Neural crest cell (in vitro differentiated cells): ENCODE data around the gene MAPK10. TPM values are rescaled to one million over a fixed set of nuclear protein-coding genes. Genes with fewer than 3 reads are reported as not detected.

ENCODE experiments used
- DNase-seq: peaks from one replicate; pipeline ENCODE4 v3.0.0; 2021; ENCODE audit warnings: low read depth, mixed read lengths, low spot score
- H3K27ac Mint-ChIP-seq: one replicate; pipeline ENCODE4 v1.8.0; 2021; ENCODE audit warnings: mild to moderate bottlenecking, mixed read lengths; ENCODE audit not compliant: unreplicated experiment
- H3K27me3 Mint-ChIP-seq: 2 replicates; pipeline ENCODE4 v1.8.0; 2021; ENCODE audit warnings: low read depth, mild to moderate bottlenecking, mixed read lengths
- H3K36me3 Mint-ChIP-seq: 2 replicates; pipeline ENCODE4 v1.8.0; 2021; ENCODE audit warnings: low read depth, mild to moderate bottlenecking, mixed read lengths
- H3K4me1 Mint-ChIP-seq: 2 replicates; pipeline ENCODE4 v1.8.0; 2021; ENCODE audit warnings: mixed read lengths
- H3K4me3 Mint-ChIP-seq: one replicate; pipeline ENCODE4 v1.8.0; 2021; ENCODE audit warnings: mild to moderate bottlenecking, mixed read lengths
- H3K9me3 Mint-ChIP-seq: 2 replicates; pipeline ENCODE4 v1.8.0; 2021; ENCODE audit warnings: mixed read lengths
- total RNA-seq: library from RNA; stranded (reverse); gene quantifications from 2 replicates; pipeline ENCODE4 v1.2.1, GENCODE V29; 2021
- TF ChIP-seq, protein P1 (sequence below): fragments of 200-600 bp; sonication (generic); conservative IDR thresholded peaks from 2 replicates; pipeline ENCODE4 v1.5.0; 2021; ENCODE audit warnings: antibody characterized with exemption, mild to moderate bottlenecking

MAPK10 gene
- total RNA-seq, 1 donor from 2014 or later: 62.2 TPM

DNA sequence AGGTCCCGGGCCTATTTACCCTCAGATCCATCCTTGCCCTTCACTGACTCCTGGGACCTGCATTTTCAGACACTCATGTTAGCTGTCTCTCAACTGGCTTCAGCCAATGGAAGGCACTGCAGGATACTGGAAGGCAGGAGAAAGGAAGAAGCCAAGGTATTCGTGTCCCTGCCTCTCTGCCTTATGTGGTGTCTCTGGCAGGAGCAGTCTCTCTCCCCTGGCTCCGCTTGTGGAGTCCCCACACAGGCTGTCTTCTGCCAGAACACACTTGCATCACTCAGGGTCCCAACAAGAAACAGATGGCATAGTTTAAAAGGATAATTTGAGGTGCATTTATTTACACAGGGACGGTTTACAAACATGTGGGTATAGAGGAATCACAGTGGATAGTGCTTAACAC, 21.6 kb upstream of the MAPK10 start:
- DNase-seq: no peak
- H3K27me3 Mint-ChIP-seq: no peaks in the 10 kb centered on the region
- TF ChIP-seq, protein P1, sequence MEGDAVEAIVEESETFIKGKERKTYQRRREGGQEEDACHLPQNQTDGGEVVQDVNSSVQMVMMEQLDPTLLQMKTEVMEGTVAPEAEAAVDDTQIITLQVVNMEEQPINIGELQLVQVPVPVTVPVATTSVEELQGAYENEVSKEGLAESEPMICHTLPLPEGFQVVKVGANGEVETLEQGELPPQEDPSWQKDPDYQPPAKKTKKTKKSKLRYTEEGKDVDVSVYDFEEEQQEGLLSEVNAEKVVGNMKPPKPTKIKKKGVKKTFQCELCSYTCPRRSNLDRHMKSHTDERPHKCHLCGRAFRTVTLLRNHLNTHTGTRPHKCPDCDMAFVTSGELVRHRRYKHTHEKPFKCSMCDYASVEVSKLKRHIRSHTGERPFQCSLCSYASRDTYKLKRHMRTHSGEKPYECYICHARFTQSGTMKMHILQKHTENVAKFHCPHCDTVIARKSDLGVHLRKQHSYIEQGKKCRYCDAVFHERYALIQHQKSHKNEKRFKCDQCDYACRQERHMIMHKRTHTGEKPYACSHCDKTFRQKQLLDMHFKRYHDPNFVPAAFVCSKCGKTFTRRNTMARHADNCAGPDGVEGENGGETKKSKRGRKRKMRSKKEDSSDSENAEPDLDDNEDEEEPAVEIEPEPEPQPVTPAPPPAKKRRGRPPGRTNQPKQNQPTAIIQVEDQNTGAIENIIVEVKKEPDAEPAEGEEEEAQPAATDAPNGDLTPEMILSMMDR: no peak
- no peaks in the 10 kb centered on the region for H3K9me3 Mint-ChIP-seq
- peaks cover 10% of the 10 kb centered on the region for H3K36me3 Mint-ChIP-seq
- peaks cover 8% of the 10 kb centered on the region for H3K4me1 Mint-ChIP-seq
- H3K27ac Mint-ChIP-seq: peak overlapping the region; percentile 83
- no peak overlapping the region for H3K4me3 Mint-ChIP-seq

DNA sequence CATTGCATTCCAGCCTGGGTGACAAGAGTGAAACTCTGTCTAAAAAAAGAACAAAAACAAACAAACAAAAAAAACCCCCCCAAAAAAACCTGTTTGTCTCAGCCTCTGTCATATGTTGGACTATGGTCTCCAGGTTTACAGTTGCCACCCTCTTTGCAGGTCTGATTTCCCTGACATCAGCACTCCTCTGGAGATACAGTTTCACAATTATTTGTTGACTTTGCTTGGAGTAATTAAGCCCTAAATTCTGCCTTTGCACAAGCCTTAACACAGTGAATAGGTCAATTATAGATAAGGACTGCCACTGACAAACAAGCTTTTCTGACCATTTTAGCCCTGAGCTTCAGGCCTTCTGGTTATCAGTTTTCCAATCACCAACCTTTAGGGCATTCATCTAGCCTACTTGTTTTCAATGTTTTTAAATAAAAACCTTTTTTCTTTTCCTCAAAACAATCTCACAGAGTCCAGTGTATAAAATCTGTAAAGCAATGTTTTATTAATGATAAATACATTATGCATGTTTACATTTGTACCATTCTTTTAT, 20.4 kb upstream of the MAPK10 start:
- Mint-ChIP-seq H3K27ac (no peak overlapping the region), H3K36me3 (peaks cover 10% of the 10 kb centered on the region), H3K27me3 (no peaks in the 10 kb centered on the region), H3K4me1 (peaks cover 8% of the 10 kb centered on the region), H3K4me3 (no peak overlapping the region), H3K9me3 (no peaks in the 10 kb centered on the region)
- DNase-seq: no peak
- TF ChIP-seq, protein P1: no peak

DNA sequence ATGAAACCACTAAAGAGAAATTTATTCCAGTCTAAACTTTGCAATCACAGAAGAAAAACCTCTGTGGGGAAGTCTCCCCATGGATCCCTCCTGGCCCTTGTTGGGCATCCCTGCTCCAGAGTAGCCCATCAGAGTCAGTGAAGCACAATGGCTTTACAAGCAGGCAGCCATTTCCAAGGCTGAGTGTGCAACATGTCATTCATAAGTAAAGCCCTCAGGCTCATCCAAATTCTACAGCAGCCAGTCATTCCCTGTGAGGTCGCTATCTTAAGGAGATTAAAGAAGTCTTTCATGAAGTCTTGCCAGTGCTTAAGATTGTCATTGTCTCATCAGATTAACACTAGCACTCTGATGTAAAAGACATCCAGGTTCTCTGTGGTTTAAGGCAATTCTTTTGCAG, 17.0 kb upstream of the MAPK10 start:
- TF ChIP-seq, protein P1: no peak
- peaks cover 21% of the 10 kb centered on the region for H3K36me3 Mint-ChIP-seq

DNA sequence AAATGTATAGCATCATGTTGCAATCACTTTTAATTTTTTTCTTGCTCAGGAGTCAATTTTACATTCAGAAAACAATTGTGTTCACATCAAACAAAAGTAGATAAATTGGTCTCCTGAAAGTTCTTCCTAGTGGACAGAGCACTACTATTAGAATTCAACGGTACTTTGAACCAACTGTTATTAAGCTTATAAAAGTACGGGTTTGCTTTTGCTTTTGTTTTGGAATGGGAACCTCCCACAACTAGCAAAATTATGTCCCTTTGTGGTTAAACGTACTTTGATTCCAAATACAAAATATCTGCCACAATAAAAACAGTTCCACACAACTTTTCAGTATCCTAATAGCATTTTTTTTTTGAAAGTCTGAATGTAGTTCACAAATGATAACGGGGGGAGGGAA, 8.6 kb upstream of the MAPK10 start:
- H3K36me3 Mint-ChIP-seq: peaks cover 17% of the 10 kb centered on the region
- H3K4me1 Mint-ChIP-seq: no peaks in the 10 kb centered on the region
- no peak for DNase-seq
- H3K4me3 Mint-ChIP-seq: no peak overlapping the region
- no peak overlapping the region for H3K27ac Mint-ChIP-seq
- peaks cover 10% of the 10 kb centered on the region for H3K9me3 Mint-ChIP-seq
- H3K27me3 Mint-ChIP-seq: no peaks in the 10 kb centered on the region
- TF ChIP-seq, protein P1: no peak

More for the DNA sequence above, 17.0 kb upstream of the MAPK10 start:
- Mint-ChIP-seq H3K4me3 (no peak overlapping the region), H3K27me3 (no peaks in the 10 kb centered on the region), H3K4me1 (peaks cover 8% of the 10 kb centered on the region), H3K9me3 (peaks cover 11% of the 10 kb centered on the region), H3K27ac (peak overlapping the region; percentile 58)
- no peak for DNase-seq

DNA sequence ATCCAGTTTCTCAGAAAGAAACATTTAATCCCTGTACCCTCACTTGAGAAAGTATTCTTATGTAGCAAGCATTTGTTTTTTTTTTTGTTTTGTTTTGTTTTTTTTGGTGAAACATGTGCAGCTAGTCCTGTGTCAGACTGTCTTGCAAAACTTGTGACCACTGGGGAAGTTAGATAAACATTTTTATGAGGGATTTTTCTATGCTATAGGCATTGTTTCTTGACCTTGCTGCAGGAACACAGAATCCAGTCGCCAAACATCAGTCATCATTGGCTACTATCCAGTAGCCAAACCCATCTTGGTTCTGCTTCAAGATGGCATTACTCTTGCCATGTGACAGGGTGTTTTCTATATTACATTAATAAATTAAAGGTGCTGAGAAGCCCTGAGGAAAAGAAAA, 7.7 kb upstream of the MAPK10 start:
- Mint-ChIP-seq H3K4me1 (no peaks in the 10 kb centered on the region), H3K27me3 (no peaks in the 10 kb centered on the region), H3K27ac (no peak overlapping the region), H3K9me3 (peaks cover 6% of the 10 kb centered on the region), H3K36me3 (peaks cover 14% of the 10 kb centered on the region), H3K4me3 (no peak overlapping the region)
- TF ChIP-seq, protein P1: no peak
- no peak for DNase-seq
